ENCODE data around the gene TRIM46.

The TRIM46 gene

GRCh38 chr1:155133799-155134281, 39.8 kb upstream of the TRIM46 start:
- H3K27ac ChIP-seq: peak overlapping the region; percentile 99
- TF ChIP-seq ZFX (IDR thresholded peaks at IDR 0.05; ENCODE audit: borderline replicate concordance): no peak
- TF ChIP-seq, protein P1, sequence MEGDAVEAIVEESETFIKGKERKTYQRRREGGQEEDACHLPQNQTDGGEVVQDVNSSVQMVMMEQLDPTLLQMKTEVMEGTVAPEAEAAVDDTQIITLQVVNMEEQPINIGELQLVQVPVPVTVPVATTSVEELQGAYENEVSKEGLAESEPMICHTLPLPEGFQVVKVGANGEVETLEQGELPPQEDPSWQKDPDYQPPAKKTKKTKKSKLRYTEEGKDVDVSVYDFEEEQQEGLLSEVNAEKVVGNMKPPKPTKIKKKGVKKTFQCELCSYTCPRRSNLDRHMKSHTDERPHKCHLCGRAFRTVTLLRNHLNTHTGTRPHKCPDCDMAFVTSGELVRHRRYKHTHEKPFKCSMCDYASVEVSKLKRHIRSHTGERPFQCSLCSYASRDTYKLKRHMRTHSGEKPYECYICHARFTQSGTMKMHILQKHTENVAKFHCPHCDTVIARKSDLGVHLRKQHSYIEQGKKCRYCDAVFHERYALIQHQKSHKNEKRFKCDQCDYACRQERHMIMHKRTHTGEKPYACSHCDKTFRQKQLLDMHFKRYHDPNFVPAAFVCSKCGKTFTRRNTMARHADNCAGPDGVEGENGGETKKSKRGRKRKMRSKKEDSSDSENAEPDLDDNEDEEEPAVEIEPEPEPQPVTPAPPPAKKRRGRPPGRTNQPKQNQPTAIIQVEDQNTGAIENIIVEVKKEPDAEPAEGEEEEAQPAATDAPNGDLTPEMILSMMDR (IDR thresholded peaks at IDR 0.05): no peak

- no peak for TF ChIP-seq ZFX (IDR thresholded peaks at IDR 0.05; ENCODE audit: borderline replicate concordance)
- TF ChIP-seq, protein P1 (IDR thresholded peaks at IDR 0.05): no peak
- peak overlapping the region; percentile 99 for H3K27ac ChIP-seq
Measured at GRCh38 chr1:155134322-155134721, 39.3 kb upstream of the TRIM46 start.

DNA sequence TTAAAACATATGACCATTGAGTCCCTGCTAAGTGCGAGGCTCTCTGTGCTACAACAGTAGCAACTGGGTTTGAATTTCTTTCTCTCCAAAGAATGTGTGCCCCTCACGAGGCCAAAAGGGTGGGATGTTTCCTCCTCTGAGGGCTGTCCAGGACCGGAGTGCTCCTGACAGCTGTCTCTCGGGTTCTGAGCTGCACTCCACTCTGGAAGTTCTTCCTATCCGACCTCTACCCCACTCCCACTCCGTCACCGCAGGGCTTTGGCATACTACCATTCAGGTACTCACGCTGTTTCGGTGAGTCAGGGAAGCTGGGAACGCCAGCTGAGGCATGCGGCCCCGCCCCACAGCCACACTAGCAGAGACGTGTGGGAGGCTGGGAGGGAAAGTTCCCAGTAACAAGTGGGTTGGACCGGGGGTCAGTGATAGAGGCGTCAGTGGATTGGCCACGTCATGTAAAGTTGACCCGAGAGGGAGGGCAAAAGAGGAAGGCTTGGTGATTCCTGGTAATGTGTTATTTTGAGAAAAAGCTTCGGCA, 38.7 kb upstream of the TRIM46 start:
- H3K27ac ChIP-seq: peak overlapping the region; percentile 99
- TF ChIP-seq, protein P1 (IDR thresholded peaks at IDR 0.05): no peak
- TF ChIP-seq ZFX (IDR thresholded peaks at IDR 0.05; ENCODE audit: borderline replicate concordance): no peak

DNA sequence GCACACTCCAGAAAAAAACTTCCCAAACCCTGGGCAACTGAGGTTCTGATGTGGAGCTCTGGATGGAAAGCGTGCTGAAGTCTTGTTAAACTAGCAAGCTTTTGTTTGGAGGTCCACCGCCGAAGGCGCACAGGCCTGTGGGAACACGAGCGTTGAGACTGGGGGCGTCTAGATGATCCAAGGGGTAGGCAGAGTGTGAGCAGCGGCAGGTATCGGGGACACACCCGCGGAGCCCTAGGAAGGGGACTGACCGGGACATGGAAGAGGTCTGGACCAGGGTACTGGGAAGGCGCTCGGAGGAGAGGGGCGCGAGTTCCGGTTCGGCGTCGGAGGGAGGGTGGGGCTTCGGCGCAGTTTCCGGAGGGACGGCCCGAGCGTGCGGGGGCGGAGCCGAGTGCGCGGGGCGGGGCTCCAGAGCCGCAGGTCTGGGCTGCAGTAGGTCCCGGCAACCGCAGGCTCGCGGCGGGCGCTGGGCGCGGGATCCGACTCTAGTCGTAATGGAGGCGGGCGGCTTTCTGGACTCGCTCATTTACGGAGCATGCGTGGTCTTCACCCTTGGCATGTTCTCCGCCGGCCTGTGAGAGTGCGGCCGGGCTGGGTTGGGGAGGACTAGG, 38.1 kb upstream of the TRIM46 start, which contains the start of gene SLC50A1:
Gene SLC50A1 (plus strand): TSS at position 438 of the 614 bp plus-strand sequence. CDS start 60 bp downstream, at position 498.
- peak within 1 kb of the TSS; percentile 99 for H3K27ac ChIP-seq
- TF ChIP-seq ZFX (IDR thresholded peaks at IDR 0.05; ENCODE audit: borderline replicate concordance): no peak
- TF ChIP-seq, protein P1 (IDR thresholded peaks at IDR 0.05): peak; percentile 35; the same call in 1 of the 2 replicates

- H3K27ac ChIP-seq: peak overlapping the region; percentile 99
Measured at GRCh38 chr1:155136748-155137147, 36.9 kb upstream of the TRIM46 start.

DNA sequence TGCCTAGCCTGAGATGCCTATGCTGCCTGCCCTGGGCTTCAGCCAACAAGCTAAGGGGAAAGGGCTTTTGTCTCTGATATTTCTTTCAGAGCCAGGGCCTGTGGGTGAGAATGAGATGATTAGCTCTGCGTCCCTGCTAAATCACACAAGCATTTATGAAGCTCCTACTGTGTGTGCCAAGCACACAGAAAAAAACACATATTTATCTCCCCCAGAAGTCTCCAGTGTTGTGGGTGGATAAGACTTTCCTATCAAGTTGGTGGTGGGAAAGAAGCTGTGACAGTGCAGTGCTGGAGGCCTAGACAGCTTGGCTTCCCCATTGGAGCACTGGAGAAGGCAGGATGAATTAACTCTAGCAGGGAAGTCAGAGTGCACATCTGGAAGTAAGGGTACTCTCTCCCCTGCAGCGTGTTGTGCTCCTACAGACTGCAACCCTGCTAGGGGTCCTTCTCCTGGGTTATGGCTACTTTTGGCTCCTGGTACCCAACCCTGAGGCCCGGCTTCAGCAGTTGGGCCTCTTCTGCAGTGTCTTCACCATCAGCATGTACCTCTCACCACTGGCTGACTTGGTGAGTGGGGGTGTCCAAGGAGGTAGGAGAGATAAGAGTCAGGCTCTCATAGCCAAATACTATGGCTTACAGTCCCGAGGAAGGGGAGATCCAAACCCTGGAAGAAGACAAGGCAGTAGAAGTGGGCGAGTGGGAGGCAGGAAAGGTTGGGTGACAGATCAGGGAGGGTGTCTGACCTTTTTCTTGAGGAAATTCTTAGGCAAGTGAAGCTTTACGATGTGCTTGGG, 36.3 kb upstream of the TRIM46 start:
- H3K27ac ChIP-seq: peak overlapping the region; percentile 99
- TF ChIP-seq, protein P1 (IDR thresholded peaks at IDR 0.05): no peak
- no peak for TF ChIP-seq ZFX (IDR thresholded peaks at IDR 0.05; ENCODE audit: borderline replicate concordance)

More at GRCh38 chr1:155136748-155137147, 36.9 kb upstream of the TRIM46 start:
- no peak for TF ChIP-seq ZFX (IDR thresholded peaks at IDR 0.05; ENCODE audit: borderline replicate concordance)
- TF ChIP-seq, protein P1 (IDR thresholded peaks at IDR 0.05): no peak
